HFFc6 (cell line): ENCODE data around the gene SKI. TPM values are rescaled to one million over a fixed set of nuclear protein-coding genes. Genes with fewer than 3 reads are reported as not detected.
"Not testable (repeated sequence)": the region's sequence is repeated elsewhere in the genome, so short reads cannot be mapped to it uniquely, and the experiment has no call there.

Source experiments
- DNase-seq: peaks from one replicate; pipeline ENCODE4 v3.0.0-alpha.2; 2018
- H3K27ac Mint-ChIP-seq: 2 replicates; pipeline ENCODE4 v1.8.0; 2020; ENCODE audit warnings: mild to moderate bottlenecking, mixed read lengths
- H3K27me3 Mint-ChIP-seq: 2 replicates; pipeline ENCODE4 v1.8.0; 2021; ENCODE audit warnings: mild to moderate bottlenecking, moderate library complexity, mixed read lengths; ENCODE audit not compliant: insufficient read depth
- H3K36me3 Mint-ChIP-seq: 2 replicates; pipeline ENCODE4 v1.8.0; 2021; ENCODE audit warnings: low read depth, mixed read lengths
- H3K4me1 Mint-ChIP-seq: 2 replicates; pipeline ENCODE4 v1.8.0; 2020; ENCODE audit warnings: low read depth, mixed read lengths
- H3K4me3 Mint-ChIP-seq: 2 replicates; pipeline ENCODE4 v1.8.0; 2020; ENCODE audit warnings: mild to moderate bottlenecking, moderate library complexity, mixed read lengths
- H3K9me3 Mint-ChIP-seq: 2 replicates; pipeline ENCODE4 v1.8.0; 2020; ENCODE audit warnings: mild to moderate bottlenecking, mixed read lengths
- CTCF ChIP-seq: fragments of 200-600 bp; sonication (generic); IDR thresholded peaks from 2 replicates; pipeline ENCODE4 v1.5.0; 2021; ENCODE audit warnings: antibody characterized with exemption, mild to moderate bottlenecking
- total RNA-seq, 6 experiments: library from RNA; stranded (reverse); fragmentation: NEBNext Ultra II Directional; extraction: Animal tissue kit (Norgen Biotek cat#: 25700); gene quantifications; 2 replicates in 1 of 6; 3 replicates in 5 of 6; pipeline ENCODE4 v1.2.3, GENCODE V29; 2021

The SKI gene
- total RNA-seq, 6 experiments from 2014 or later: 63.7 to 76.6 (median 66.1) TPM

GRCh38 chr1:2327841-2328240 is 99.7 kb downstream of the SKI start:
- DNase-seq: no peak
- peaks cover 5% of the 10 kb centered on the region; the same call in 1 of the 2 replicates for H3K9me3 Mint-ChIP-seq
- TF ChIP-seq CTCF: no peak
- H3K36me3 Mint-ChIP-seq: no peaks in the 10 kb centered on the region; the same call in 1 of the 2 replicates
- H3K4me1 Mint-ChIP-seq: peaks cover 9% of the 10 kb centered on the region
- H3K4me3 Mint-ChIP-seq: no peak overlapping the region
- H3K27me3 Mint-ChIP-seq: peaks cover 8% of the 10 kb centered on the region
- no peak overlapping the region for H3K27ac Mint-ChIP-seq

GRCh38 chr1:2328676-2329455 is 100.7 kb downstream of the SKI start:
- H3K4me3 Mint-ChIP-seq: no peak overlapping the region
- H3K36me3 Mint-ChIP-seq: no peaks in the 10 kb centered on the region; the same call in 1 of the 2 replicates
- H3K27ac Mint-ChIP-seq: no peak overlapping the region
- no peak for TF ChIP-seq CTCF
- no peak for DNase-seq
- H3K4me1 Mint-ChIP-seq: peaks cover 9% of the 10 kb centered on the region
- peaks cover 8% of the 10 kb centered on the region for H3K27me3 Mint-ChIP-seq
- H3K9me3 Mint-ChIP-seq: peaks cover 5% of the 10 kb centered on the region; the same call in 1 of the 2 replicates

- H3K27me3 Mint-ChIP-seq: peaks cover 2% of the 10 kb centered on the region
- H3K4me3 Mint-ChIP-seq: peak overlapping the region; percentile 77; the same call in 1 of the 2 replicates
- peaks cover 5% of the 10 kb centered on the region; the same call in 1 of the 2 replicates for H3K9me3 Mint-ChIP-seq
- no peak for TF ChIP-seq CTCF
- H3K36me3 Mint-ChIP-seq: no peaks in the 10 kb centered on the region; the same call in 1 of the 2 replicates
- H3K4me1 Mint-ChIP-seq: peaks cover 9% of the 10 kb centered on the region
- DNase-seq: no peak
- peak overlapping the region; percentile 94 for H3K27ac Mint-ChIP-seq
These were observed 101.9 kb downstream of the SKI start for GRCh38 chr1:2330035-2330434.

- TF ChIP-seq CTCF: peak; percentile 47
- H3K4me3 Mint-ChIP-seq: peak overlapping the region; percentile 77
- DNase-seq: peak; percentile 85
- H3K9me3 Mint-ChIP-seq: peaks cover 5% of the 10 kb centered on the region; the same call in 1 of the 2 replicates
- peak overlapping the region; percentile 94 for H3K27ac Mint-ChIP-seq
- H3K36me3 Mint-ChIP-seq: no peaks in the 10 kb centered on the region
- H3K27me3 Mint-ChIP-seq: peaks cover 2% of the 10 kb centered on the region
- H3K4me1 Mint-ChIP-seq: peaks cover 9% of the 10 kb centered on the region
These were observed 102.5 kb downstream of the SKI start for GRCh38 chr1:2330519-2331199.

GRCh38 chr1:2331200-2331544 is 103.1 kb downstream of the SKI start:
- H3K36me3 Mint-ChIP-seq: no peaks in the 10 kb centered on the region
- no peak for TF ChIP-seq CTCF
- peaks cover 9% of the 10 kb centered on the region for H3K4me1 Mint-ChIP-seq
- no peak overlapping the region for H3K4me3 Mint-ChIP-seq
- no peak for DNase-seq
- peaks cover 3% of the 10 kb centered on the region for H3K27me3 Mint-ChIP-seq
- H3K9me3 Mint-ChIP-seq: peaks cover 5% of the 10 kb centered on the region; the same call in 1 of the 2 replicates
- H3K27ac Mint-ChIP-seq: peak overlapping the region; percentile 94

- H3K9me3 Mint-ChIP-seq, H3K27me3 Mint-ChIP-seq, DNase-seq, H3K4me3 Mint-ChIP-seq, H3K4me1 Mint-ChIP-seq, H3K36me3 Mint-ChIP-seq: not testable (repeated sequence)
- H3K27ac Mint-ChIP-seq: peak overlapping the region; percentile 2; the same call in 1 of the 2 replicates
These were observed 103.5 kb downstream of the SKI start for GRCh38 chr1:2331580-2331979.
